HepG2 (cell line): ENCODE results near the gene PREP. TPM values are rescaled to one million over a fixed set of nuclear protein-coding genes. Genes with fewer than 3 reads are reported as not detected.

ENCODE experiments used
- CREM ChIP-seq, 2 experiments: sonication (generic) in 1 of 2; formaldehyde crosslinking in 1 of 2; IDR thresholded peaks; 2 replicates each; pipeline versions ENCODE4 v1.4.0 to v1.6.1; 2016 to 2020; ENCODE audit warnings: antibody characterized with exemption in 1 of 2, mild to moderate bottlenecking in 1 of 2, missing genetic modification reagents in 1 of 2
- FOXC1 ChIP-seq: sonication (generic); formaldehyde crosslinking; IDR thresholded peaks from 2 replicates; pipeline ENCODE4 v1.8.0; 2022; ENCODE audit warnings: mild to moderate bottlenecking, missing genetic modification reagents, borderline replicate concordance
- FOXJ3 ChIP-seq: sonication (generic); formaldehyde crosslinking; IDR thresholded peaks from 2 replicates; pipeline ENCODE4 v1.4.0; 2020; ENCODE audit warnings: missing genetic modification reagents, mild to moderate bottlenecking, borderline replicate concordance
- NR2C2 ChIP-seq: sonication (generic); formaldehyde crosslinking; IDR thresholded peaks from 2 replicates; pipeline ENCODE4 v1.4.0; 2020; ENCODE audit warnings: missing genetic modification reagents, mild to moderate bottlenecking, moderate library complexity, borderline replicate concordance
- NR2F1 ChIP-seq, 2 experiments: fragments of 450-650 bp in 1 of 2; formaldehyde crosslinking in 1 of 2; IDR thresholded peaks; 2 replicates each; pipeline versions ENCODE4 v1.5.0 to v1.6.1; 2016 to 2020; ENCODE audit warnings: mild to moderate bottlenecking in 1 of 2, missing compliant biosample characterization in 1 of 2, missing genetic modification reagents in 1 of 2, moderate library complexity in 1 of 2
- PCBP2 ChIP-seq: fragments of 200-400 bp; formaldehyde crosslinking; optimal IDR thresholded peaks from 2 replicates; pipeline ENCODE3; 2018; ENCODE audit warnings: low read length, low read depth; ENCODE audit not compliant: poor library complexity, severe bottlenecking
- TAF1 ChIP-seq: sonication (generic); formaldehyde crosslinking; IDR thresholded peaks from 2 replicates; pipeline ENCODE4 v1.4.0; 2020; ENCODE audit warnings: missing genetic modification reagents
- THAP11 ChIP-seq: IDR thresholded peaks from 2 replicates; pipeline ENCODE4 v1.6.1; 2016; ENCODE audit warnings: missing biosample characterization, missing genetic modification reagents
- ZNF10 ChIP-seq: sonication (generic); formaldehyde crosslinking; IDR thresholded peaks from 2 replicates; pipeline ENCODE4 v1.4.0; 2020; ENCODE audit warnings: mild to moderate bottlenecking, low read depth, missing genetic modification reagents, borderline replicate concordance
- ZNF224 ChIP-seq: sonication (generic); formaldehyde crosslinking; IDR thresholded peaks from 2 replicates; pipeline ENCODE4 v1.5.0; 2020; ENCODE audit warnings: mild to moderate bottlenecking, missing genetic modification reagents
- ZNF335 ChIP-seq: sonication (generic); formaldehyde crosslinking; IDR thresholded peaks from 2 replicates; pipeline ENCODE4 v1.4.0; 2020; ENCODE audit warnings: missing genetic modification reagents
- ZNF788 ChIP-seq: sonication (generic); formaldehyde crosslinking; IDR thresholded peaks from 2 replicates; pipeline ENCODE4 v1.5.0; 2020; ENCODE audit warnings: mild to moderate bottlenecking, missing genetic modification reagents, borderline replicate concordance
- ZNF83 ChIP-seq: sonication (generic); formaldehyde crosslinking; IDR thresholded peaks from 2 replicates; pipeline ENCODE4 v1.4.0; 2020; ENCODE audit warnings: missing genetic modification reagents, mild to moderate bottlenecking, borderline replicate concordance
- polyA plus RNA-seq, 8 experiments: library from polyadenylated mRNA; depleted of rRNA in 3 of 8; stranded (reverse) in 7 of 8; unstranded in 1 of 8; fragments of >200 nt; fragmentation: Illumina TruSeq in 4 of 8; extraction: Trizol in 4 of 8; gene quantifications; 2 replicates each; pipeline versions ENCODE4 v1.2.1 to v1.2.3, GENCODE V29; 2011 to 2016; ENCODE audit warnings: low read depth in 4 of 8, missing spikeins in 1 of 8, mixed read lengths in 1 of 8; ENCODE audit not compliant: insufficient read depth in 1 of 8
- total RNA-seq, 5 experiments: library from RNA; depleted of rRNA; stranded (reverse); fragments of >200 nt; fragmentation: Illumina TruSeq; extraction: Trizol; gene quantifications; 2 replicates each; pipeline ENCODE4 v1.2.3, GENCODE V29; 2016; ENCODE audit warnings: low read depth in 1 of 5
- TF ChIP-seq, protein P1 (sequence below): sonication (generic); formaldehyde crosslinking; IDR thresholded peaks from 2 replicates; pipeline ENCODE4 v1.4.0; 2020; ENCODE audit warnings: mild to moderate bottlenecking, missing genetic modification reagents, borderline replicate concordance
- TF ChIP-seq, protein P2 (sequence below): sonication (generic); formaldehyde crosslinking; IDR thresholded peaks from 2 replicates; pipeline ENCODE4 v1.5.0; 2020; ENCODE audit warnings: missing genetic modification reagents
- TF ChIP-seq, protein P3 (sequence below): sonication (generic); formaldehyde crosslinking; IDR thresholded peaks from 2 replicates; pipeline ENCODE4 v1.4.0; 2020; ENCODE audit warnings: missing genetic modification reagents; ENCODE audit errors: not compliant biosample characterization
- TF ChIP-seq, protein P4 (sequence below): sonication (generic); formaldehyde crosslinking; IDR thresholded peaks from 2 replicates; pipeline ENCODE4 v1.5.0; 2020; ENCODE audit warnings: mild to moderate bottlenecking, missing genetic modification reagents

Gene PREP
- total and polyA plus RNA-seq, 2 of the 13 experiments (the other 11 are each of a cell fraction or from before 2014, with no cell fraction given) = 12.6 to 15.9 TPM

DNA sequence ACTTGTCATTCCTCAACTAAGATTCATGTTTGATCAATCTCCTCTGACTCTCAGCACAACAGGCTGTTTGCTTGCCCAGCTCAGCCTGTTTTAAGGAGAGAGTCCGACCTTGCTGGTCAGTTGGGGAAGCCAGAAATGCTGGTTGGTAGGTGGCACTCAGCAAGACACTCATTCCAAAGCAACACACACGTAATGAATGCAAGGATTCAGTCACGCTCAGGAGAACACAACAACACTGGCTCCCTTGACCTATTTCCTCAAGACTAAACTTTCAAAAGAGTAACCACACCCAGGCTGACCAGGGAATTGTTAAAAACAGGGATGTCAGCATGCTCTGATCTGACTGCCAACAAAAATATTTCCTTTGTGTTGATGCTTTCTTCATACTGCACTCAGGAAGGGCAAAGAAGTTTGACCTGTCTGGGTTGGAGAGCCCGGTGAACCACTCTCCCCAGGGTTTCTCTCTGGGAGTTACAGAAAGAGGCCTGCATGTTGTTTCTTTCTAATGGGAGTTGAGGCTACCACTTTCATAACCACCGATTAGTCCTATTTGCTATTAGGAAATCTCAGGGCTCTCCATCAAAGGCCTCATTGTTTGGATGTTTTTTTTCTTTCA is 25.6 kb upstream of the PREP start (continued):
- TF ChIP-seq ZNF335 (no peak), THAP11 (CRISPR knock-in tag) (peak; percentile 62), CREM (IDR thresholded peaks at IDR 0.05) (peak; percentile 33; the same call in 1 of the 2 replicates), CREM (CRISPR knock-in tag; IDR thresholded peaks at IDR 0.05) (no peak), TAF1 (CRISPR knock-in tag) (no peak), NR2F1 (CRISPR knock-in tag; IDR thresholded peaks at IDR 0.05) (no peak), PCBP2 (no peak), ZNF10 (CRISPR knock-in tag) (no peak), FOXJ3 (peak; percentile 52; the same call in 1 of the 2 replicates), ZNF788 (no peak), FOXC1 (no peak), ZNF83 (CRISPR knock-in tag) (no peak), ZNF224 (no peak), NR2C2 (CRISPR knock-in tag) (no peak)
- TF ChIP-seq, protein P1, sequence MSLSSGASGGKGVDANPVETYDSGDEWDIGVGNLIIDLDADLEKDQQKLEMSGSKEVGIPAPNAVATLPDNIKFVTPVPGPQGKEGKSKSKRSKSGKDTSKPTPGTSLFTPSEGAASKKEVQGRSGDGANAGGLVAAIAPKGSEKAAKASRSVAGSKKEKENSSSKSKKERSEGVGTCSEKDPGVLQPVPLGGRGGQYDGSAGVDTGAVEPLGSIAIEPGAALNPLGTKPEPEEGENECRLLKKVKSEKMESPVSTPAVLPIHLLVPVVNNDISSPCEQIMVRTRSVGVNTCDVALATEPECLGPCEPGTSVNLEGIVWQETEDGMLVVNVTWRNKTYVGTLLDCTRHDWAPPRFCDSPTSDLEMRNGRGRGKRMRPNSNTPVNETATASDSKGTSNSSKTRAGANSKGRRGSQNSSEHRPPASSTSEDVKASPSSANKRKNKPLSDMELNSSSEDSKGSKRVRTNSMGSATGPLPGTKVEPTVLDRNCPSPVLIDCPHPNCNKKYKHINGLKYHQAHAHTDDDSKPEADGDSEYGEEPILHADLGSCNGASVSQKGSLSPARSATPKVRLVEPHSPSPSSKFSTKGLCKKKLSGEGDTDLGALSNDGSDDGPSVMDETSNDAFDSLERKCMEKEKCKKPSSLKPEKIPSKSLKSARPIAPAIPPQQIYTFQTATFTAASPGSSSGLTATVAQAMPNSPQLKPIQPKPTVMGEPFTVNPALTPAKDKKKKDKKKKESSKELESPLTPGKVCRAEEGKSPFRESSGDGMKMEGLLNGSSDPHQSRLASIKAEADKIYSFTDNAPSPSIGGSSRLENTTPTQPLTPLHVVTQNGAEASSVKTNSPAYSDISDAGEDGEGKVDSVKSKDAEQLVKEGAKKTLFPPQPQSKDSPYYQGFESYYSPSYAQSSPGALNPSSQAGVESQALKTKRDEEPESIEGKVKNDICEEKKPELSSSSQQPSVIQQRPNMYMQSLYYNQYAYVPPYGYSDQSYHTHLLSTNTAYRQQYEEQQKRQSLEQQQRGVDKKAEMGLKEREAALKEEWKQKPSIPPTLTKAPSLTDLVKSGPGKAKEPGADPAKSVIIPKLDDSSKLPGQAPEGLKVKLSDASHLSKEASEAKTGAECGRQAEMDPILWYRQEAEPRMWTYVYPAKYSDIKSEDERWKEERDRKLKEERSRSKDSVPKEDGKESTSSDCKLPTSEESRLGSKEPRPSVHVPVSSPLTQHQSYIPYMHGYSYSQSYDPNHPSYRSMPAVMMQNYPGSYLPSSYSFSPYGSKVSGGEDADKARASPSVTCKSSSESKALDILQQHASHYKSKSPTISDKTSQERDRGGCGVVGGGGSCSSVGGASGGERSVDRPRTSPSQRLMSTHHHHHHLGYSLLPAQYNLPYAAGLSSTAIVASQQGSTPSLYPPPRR (CRISPR knock-in tag) = no peak
- TF ChIP-seq, protein P2, sequence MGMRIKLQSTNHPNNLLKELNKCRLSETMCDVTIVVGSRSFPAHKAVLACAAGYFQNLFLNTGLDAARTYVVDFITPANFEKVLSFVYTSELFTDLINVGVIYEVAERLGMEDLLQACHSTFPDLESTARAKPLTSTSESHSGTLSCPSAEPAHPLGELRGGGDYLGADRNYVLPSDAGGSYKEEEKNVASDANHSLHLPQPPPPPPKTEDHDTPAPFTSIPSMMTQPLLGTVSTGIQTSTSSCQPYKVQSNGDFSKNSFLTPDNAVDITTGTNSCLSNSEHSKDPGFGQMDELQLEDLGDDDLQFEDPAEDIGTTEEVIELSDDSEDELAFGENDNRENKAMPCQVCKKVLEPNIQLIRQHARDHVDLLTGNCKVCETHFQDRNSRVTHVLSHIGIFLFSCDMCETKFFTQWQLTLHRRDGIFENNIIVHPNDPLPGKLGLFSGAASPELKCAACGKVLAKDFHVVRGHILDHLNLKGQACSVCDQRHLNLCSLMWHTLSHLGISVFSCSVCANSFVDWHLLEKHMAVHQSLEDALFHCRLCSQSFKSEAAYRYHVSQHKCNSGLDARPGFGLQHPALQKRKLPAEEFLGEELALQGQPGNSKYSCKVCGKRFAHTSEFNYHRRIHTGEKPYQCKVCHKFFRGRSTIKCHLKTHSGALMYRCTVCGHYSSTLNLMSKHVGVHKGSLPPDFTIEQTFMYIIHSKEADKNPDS (CRISPR knock-in tag) = no peak
- TF ChIP-seq, protein P3, sequence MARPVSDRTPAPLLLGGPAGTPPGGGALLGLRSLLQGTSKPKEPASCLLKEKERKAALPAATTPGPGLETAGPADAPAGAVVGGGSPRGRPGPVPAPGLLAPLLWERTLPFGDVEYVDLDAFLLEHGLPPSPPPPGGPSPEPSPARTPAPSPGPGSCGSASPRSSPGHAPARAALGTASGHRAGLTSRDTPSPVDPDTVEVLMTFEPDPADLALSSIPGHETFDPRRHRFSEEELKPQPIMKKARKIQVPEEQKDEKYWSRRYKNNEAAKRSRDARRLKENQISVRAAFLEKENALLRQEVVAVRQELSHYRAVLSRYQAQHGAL = no peak
- TF ChIP-seq, protein P4, sequence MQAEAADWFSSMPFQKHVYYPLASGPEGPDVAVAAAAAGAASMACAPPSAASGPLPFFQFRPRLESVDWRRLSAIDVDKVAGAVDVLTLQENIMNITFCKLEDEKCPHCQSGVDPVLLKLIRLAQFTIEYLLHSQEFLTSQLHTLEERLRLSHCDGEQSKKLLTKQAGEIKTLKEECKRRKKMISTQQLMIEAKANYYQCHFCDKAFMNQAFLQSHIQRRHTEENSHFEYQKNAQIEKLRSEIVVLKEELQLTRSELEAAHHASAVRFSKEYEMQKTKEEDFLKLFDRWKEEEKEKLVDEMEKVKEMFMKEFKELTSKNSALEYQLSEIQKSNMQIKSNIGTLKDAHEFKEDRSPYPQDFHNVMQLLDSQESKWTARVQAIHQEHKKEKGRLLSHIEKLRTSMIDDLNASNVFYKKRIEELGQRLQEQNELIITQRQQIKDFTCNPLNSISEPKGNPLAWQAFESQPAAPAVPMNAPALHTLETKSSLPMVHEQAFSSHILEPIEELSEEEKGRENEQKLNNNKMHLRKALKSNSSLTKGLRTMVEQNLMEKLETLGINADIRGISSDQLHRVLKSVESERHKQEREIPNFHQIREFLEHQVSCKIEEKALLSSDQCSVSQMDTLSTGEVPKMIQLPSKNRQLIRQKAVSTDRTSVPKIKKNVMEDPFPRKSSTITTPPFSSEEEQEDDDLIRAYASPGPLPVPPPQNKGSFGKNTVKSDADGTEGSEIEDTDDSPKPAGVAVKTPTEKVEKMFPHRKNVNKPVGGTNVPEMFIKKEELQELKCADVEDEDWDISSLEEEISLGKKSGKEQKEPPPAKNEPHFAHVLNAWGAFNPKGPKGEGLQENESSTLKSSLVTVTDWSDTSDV (CRISPR knock-in tag) = no peak
